ENCODE data around the gene TNFAIP8.
"Not testable (repeated sequence)": the region's sequence is repeated elsewhere in the genome, so short reads cannot be mapped to it uniquely, and the experiment has no call there.

The TNFAIP8 gene

GRCh38 chr5:119418606-119419100 is 62.8 kb downstream of the TNFAIP8 start:
- no peaks in the 10 kb centered on the region for H3K27me3 ChIP-seq
- H3K4me3 ChIP-seq: no peak overlapping the region
- H3K27ac ChIP-seq: no peak overlapping the region
- no peak for TF ChIP-seq CTCF (IDR thresholded peaks at IDR 0.05)
- no peaks in the 10 kb centered on the region for H3K9me3 ChIP-seq
- intact Hi-C loops (cut with DNase I; ENCODE audit: low total_unique reads): loop anchor here (10.0 kb wide), 1 partner anchor 344 kb away; the partner anchor contains the start of gene DMXL1
- peaks cover 0 to 17% (median 0%) of the 10 kb centered on the region in 4 donors for H3K4me1 ChIP-seq
- DNase-seq: no peak
- H3K36me3 ChIP-seq: no peaks in the 10 kb centered on the region

- Histone ChIP-seq H3K27ac (no peak overlapping the region), H3K9me3 (no peaks in the 10 kb centered on the region), H3K4me3 (no peak overlapping the region), H3K27me3 (no peaks in the 10 kb centered on the region), H3K4me1 (peaks cover 0 to 17% (median 0%) of the 10 kb centered on the region in 4 donors), H3K36me3 (no peaks in the 10 kb centered on the region)
- DNase-seq: no peak
- TF ChIP-seq CTCF (IDR thresholded peaks at IDR 0.05): no peak
- intact Hi-C loops (cut with DNase I; ENCODE audit: low total_unique reads): no loop called here
Measured at GRCh38 chr5:119420169-119420568, 64.3 kb downstream of the TNFAIP8 start.

- DNase-seq: no peak
- Histone ChIP-seq H3K4me1 (peaks cover 0 to 9% (median 0%) of the 10 kb centered on the region in 4 donors), H3K4me3 (no peak overlapping the region), H3K27me3 (no peaks in the 10 kb centered on the region), H3K9me3 (no peaks in the 10 kb centered on the region), H3K36me3 (no peaks in the 10 kb centered on the region), H3K27ac (no peak overlapping the region)
- intact Hi-C loops (cut with DNase I; ENCODE audit: low total_unique reads): no loop called here
- TF ChIP-seq CTCF (IDR thresholded peaks at IDR 0.05): no peak
Measured at GRCh38 chr5:119426057-119426456, 70.2 kb downstream of the TNFAIP8 start.

- Histone ChIP-seq H3K4me3 (no peak overlapping the region), H3K36me3 (no peaks in the 10 kb centered on the region), H3K27me3 (no peaks in the 10 kb centered on the region), H3K9me3 (no peaks in the 10 kb centered on the region), H3K27ac (no peak overlapping the region), H3K4me1 (peaks cover 0 to 8% (median 0%) of the 10 kb centered on the region in 4 donors)
- no peak for TF ChIP-seq CTCF (IDR thresholded peaks at IDR 0.05)
- intact Hi-C loops (cut with DNase I; ENCODE audit: low total_unique reads): no loop called here
- no peak for DNase-seq
Measured at GRCh38 chr5:119427060-119427459, 71.2 kb downstream of the TNFAIP8 start.

GRCh38 chr5:119427596-119427995 is 71.8 kb downstream of the TNFAIP8 start:
- H3K27ac ChIP-seq; intact Hi-C loops (cut with DNase I; ENCODE audit: low total_unique reads); DNase-seq; H3K36me3 ChIP-seq; H3K4me3 ChIP-seq; H3K27me3 ChIP-seq; H3K9me3 ChIP-seq; H3K4me1 ChIP-seq: not testable (repeated sequence)

- intact Hi-C loops (cut with DNase I; ENCODE audit: low total_unique reads); H3K27ac ChIP-seq; H3K9me3 ChIP-seq; H3K4me3 ChIP-seq; H3K4me1 ChIP-seq; H3K36me3 ChIP-seq; H3K27me3 ChIP-seq; DNase-seq: not testable (repeated sequence)
Measured at GRCh38 chr5:119428166-119428565, 72.3 kb downstream of the TNFAIP8 start.

- H3K4me1 ChIP-seq; H3K9me3 ChIP-seq; H3K27me3 ChIP-seq; H3K27ac ChIP-seq; intact Hi-C loops (cut with DNase I; ENCODE audit: low total_unique reads); DNase-seq; H3K36me3 ChIP-seq; H3K4me3 ChIP-seq: not testable (repeated sequence)
Measured at GRCh38 chr5:119428574-119428973, 72.8 kb downstream of the TNFAIP8 start.

GRCh38 chr5:119432674-119433237 is 76.9 kb downstream of the TNFAIP8 start:
- H3K4me3 ChIP-seq; intact Hi-C loops (cut with DNase I; ENCODE audit: low total_unique reads); H3K9me3 ChIP-seq; H3K4me1 ChIP-seq; H3K27me3 ChIP-seq; H3K27ac ChIP-seq; H3K36me3 ChIP-seq; DNase-seq: not testable (repeated sequence)
